ENCODE measurements around the gene TTC3.

TTC3 gene

GRCh38 chr21:37153935-37154350, 80.9 kb downstream of the TTC3 start:
- DNase-seq: no peak

DNA sequence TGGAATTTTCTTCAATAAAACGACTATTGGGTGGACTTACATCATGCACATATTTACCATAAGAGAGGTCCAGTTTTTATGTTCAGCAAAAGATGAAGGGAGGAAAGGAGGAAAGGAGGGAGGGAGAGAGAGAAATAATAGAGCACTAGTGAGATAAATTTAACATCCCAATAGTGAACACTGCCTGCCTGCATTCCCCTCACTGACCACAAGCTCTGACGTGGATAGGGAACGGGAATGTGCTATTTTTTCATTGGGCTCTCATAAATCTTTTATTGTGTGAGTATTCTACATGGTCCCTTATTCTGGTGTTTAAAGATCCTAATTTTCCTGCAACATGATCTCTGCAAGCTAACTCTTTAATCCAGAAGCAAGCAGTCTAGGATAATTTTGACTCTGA, 82.1 kb downstream of the TTC3 start:
- DNase-seq: no peak

GRCh38 chr21:37157938-37158337, 84.9 kb downstream of the TTC3 start:
- DNase-seq: no peak

GRCh38 chr21:37159053-37159776, 86.2 kb downstream of the TTC3 start:
- DNase-seq: no peak

- DNase-seq: no peak
These were observed 86.9 kb downstream of the TTC3 start for GRCh38 chr21:37159949-37160348.

GRCh38 chr21:37164742-37165141, 91.7 kb downstream of the TTC3 start:
- peak in 1 of 2 donors; percentile 18 for DNase-seq

DNA sequence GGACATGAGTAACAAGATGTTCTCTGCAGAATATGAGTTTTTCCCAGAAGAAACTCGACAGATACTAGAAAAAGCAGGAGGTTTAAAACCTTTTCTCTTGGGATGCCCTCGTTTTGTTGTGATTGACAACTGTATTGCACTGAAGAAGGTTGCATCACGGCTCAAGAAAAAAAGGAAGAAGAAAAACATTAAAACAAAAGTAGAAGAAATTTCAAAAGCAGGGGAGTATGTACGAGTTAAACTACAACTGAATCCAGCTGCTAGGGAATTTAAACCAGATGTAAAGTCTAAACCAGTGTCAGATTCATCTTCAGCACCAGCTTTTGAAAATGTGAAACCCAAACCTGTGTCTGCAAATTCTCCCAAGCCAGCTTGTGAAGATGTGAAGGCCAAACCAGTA, 92.5 kb downstream of the TTC3 start:
- DNase-seq: peak; percentile 48 to 61

GRCh38 chr21:37166733-37167132, 93.7 kb downstream of the TTC3 start:
- DNase-seq: no peak

DNA sequence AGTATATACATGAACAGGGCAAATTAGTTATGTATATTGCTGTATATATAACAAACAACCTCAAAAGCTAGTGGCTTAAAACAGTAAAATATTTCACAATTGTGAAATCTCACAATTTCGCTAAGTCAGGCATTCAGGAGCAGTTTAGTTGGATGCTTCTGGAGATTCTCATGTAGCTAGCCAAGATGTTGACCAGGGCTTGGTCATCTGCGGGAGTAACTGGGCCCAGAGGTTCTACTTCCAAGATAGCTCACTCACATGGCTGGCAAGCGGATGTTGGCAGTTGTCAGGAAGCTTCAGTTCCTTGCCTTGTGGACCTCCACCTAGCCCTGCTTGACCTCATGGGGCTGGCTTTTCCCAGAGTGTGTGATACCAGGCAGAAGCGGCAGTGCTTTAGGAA, 95.6 kb downstream of the TTC3 start:
- no peak for DNase-seq

DNA sequence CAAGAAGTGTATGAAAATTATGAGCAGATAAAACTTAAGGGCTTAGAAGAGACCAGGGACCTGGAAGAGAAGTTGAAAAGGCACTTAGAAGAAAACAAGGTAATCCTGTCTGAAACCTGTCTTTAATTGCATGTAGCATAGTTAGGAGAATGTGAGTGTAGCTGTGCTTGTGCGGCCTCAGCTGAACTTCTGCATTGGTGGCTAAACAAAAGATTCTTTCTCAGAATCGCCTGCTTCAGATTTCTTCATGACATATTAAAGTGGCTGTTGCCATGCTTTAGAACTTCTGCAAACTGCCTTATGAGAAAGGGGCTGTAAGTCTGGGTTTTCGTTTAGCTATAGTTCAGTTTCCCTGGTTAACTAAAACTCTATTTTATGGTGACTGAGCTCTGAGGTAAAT, 99.6 kb downstream of the TTC3 start:
- DNase-seq: no peak

DNA sequence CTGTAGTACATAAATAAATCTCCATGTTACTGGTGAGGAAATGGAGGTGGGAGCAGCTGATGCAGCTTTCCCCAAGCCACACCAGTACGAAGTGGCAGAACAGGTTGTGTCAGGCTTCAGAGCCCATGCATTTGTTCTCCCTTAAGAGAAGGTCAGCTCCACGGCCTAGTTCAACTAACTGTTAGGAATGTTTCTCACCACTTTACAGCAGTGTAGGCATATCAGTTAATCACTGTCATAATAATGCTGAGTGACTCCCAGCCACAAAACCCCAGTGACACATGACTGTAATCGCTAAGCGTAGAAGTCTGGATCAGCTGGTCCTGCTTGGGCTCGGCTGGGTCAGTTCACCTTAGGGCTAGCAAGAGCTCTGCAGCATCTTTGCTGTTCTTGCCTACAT, 103.7 kb downstream of the TTC3 start:
- no peak for DNase-seq

- no peak for DNase-seq
These were observed 108.0 kb downstream of the TTC3 start for GRCh38 chr21:37181059-37181458.

- no peak for DNase-seq
These were observed 109.2 kb downstream of the TTC3 start for GRCh38 chr21:37182222-37182621.

- no peak for DNase-seq
These were observed 110.7 kb downstream of the TTC3 start for GRCh38 chr21:37183749-37184148.

DNA sequence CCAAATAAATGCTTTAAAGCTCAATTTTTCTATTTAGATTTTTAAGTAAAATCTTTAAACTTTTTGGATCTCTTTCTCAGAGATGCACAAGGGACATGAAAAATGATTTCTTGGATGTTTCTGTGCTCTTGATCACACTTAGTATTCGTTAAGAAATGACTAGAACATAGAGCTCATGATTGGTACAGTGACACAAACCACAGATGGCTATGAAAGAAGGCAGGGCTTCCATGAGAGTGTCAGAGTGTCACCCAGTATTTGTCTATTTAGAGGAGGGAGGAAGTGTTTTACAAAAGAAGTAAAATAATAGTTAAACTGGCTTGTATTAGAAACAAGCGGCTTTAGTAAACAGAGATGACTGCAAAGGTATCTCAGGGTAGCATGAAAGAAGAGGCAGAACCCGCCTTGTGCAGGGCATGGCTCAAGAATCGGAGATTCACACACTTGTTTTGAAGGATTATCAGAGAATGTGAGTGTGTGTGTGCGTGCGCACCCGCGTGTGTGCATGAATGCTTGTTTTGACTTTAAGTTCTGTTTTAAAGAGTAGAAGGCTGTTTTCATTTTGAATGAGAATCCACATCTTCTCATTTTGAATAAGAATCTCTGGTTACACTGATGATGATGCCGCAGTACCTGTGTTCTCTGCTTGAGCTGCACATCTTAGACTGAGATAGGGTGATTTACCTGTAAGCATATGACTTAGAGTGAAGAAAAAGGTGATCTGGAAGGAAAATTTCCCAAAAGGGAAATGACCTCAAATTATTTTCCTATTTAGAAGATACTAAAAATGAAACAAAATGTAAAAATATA, 111.9 kb downstream of the TTC3 start:
- DNase-seq: no peak

DNA sequence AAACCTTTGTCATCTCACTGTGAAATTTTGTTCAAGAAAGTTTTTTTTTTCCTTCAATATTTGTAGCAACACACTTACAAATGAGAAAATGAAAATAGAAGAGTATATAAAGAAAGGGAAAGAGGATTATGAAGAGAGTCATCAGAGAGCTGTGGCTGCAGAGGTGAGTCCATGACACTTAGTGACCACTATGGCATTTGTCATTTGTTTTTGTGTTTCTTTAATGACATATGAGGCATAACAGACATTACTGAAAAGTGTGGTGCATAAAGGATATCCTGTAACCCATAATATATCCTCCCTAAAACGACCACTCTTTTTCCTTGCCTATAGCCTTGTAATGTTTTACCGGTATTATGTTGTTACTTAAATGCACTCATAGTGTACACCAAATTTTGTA, 113.9 kb downstream of the TTC3 start:
- DNase-seq: no peak

GRCh38 chr21:37188825-37189224, 115.8 kb downstream of the TTC3 start:
- no peak for DNase-seq

DNA sequence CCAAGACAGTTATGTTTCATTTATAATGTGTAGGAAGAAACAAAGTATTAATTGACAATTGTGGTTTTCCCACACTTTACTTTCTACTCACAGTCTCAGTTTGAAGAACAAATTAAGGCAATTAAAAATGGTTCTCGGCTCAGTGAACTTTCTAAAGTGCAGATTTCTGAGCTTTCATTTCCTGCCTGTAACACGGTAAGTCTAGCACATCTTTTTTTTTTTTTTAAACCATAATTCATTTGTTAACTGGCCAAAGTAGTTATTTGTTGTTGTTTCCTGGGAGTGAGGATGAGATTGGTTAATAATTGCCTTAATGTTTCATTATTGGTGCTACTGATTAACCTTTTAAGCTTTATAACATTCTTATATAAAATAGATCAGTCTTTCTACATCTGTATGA, 119.0 kb downstream of the TTC3 start:
- no peak for DNase-seq

DNA sequence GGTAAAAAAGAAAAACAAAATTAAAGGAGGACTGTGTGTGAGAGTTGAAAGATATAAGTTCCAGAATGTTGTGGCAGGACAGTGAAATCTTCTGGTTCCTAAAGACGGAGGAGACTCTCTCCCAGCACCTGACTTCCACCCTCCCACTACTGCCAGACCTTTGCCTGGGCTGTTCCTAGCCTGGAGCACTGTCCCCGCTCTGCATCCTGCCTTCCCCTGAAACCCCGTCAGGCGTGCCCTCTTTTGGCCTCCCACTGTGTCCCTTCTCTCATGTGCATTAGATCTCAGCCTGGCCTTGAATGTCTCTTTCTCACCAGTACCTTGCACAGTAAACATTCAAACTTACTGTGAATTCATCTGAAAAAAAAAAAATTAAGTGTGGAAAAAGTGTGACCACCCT, 120.0 kb downstream of the TTC3 start:
- no peak for DNase-seq

DNA sequence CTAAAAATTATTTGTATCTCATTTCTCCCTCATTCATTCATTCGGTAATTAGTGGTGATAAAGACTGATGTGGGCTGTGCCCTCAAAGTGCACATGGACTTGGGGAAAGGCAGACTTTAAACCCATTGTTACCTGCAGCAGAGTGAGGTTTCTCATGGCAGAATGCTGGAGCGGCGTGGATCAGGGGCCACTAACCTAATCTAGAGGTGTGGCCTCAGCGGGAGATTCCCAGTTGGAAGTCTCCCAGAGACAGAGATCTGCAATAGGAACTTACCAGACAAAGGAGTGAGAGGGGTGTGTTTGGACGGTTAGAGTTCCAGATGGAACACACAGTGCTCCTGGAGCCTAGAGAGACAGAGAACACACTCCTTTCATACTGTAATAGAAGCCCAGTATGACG, 120.6 kb downstream of the TTC3 start:
- no peak for DNase-seq

- no peak for DNase-seq
These were observed 122.0 kb downstream of the TTC3 start for GRCh38 chr21:37195059-37195458.

DNA sequence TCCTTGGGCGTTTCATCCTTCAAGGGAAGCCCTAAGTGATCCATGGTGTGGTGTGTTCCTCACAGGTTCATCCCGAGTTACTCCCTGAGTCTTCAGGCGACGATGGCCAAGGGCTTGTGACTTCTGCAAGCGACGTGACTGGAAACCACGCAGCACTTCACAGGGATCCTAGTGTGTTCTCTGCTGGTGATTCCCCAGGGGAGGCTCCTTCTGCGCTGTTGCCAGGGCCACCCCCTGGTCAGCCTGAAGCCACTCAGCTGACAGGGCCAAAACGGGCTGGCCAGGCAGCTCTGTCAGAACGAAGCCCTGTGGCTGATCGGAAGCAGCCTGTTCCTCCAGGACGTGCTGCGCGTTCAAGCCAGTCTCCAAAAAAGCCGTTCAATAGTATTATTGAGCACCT, 122.6 kb downstream of the TTC3 start:
- no peak for DNase-seq

DNA sequence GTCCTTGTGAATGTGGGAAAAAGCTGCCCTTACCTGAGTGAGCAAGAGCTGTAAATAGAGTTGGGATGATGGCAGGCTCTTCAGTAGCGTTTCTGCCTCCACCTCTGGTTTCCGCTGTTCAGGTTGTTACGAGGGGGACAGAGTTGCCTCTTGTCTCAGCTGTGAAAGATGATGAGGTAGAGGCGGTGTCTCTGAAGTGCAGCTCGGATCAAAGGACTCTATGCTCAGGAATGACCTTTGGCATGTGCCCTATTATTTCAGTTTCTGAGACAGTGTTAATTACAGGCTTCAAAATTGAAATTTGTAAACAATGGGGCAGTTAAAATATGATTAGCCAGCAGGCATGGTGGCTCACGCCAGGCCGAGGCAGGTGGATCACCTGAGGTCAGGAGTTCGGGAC, 123.8 kb downstream of the TTC3 start:
- no peak for DNase-seq

- peak; percentile 12 to 25 for DNase-seq
These were observed 124.7 kb downstream of the TTC3 start for GRCh38 chr21:37197746-37198145.

Data from inflammatory macrophage treated with lipopolysaccharide for 1 hour (primary cell).